ENCODE measurements around the gene SHOC2.

DNA sequence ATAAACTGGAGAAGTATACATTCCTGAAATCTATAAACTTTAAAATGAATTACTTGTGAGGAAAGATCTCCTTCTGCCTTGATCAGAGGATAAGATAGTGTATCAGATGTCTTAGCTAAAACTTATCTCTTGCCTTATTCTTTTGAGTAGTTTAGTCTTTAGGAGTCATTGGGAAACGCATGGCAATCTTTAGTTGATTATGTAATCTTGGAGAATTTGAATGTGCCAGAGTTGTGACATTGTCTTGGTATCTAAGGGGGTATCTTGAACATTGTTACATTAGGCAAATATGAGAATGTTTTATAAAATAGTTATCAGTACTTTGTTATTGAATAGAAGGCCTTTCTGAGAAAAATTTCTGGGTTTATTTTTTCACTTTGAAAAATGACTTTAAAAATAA is 95.8 kb downstream of the SHOC2 start:
- TF ChIP-seq, protein P1, sequence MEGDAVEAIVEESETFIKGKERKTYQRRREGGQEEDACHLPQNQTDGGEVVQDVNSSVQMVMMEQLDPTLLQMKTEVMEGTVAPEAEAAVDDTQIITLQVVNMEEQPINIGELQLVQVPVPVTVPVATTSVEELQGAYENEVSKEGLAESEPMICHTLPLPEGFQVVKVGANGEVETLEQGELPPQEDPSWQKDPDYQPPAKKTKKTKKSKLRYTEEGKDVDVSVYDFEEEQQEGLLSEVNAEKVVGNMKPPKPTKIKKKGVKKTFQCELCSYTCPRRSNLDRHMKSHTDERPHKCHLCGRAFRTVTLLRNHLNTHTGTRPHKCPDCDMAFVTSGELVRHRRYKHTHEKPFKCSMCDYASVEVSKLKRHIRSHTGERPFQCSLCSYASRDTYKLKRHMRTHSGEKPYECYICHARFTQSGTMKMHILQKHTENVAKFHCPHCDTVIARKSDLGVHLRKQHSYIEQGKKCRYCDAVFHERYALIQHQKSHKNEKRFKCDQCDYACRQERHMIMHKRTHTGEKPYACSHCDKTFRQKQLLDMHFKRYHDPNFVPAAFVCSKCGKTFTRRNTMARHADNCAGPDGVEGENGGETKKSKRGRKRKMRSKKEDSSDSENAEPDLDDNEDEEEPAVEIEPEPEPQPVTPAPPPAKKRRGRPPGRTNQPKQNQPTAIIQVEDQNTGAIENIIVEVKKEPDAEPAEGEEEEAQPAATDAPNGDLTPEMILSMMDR (IDR thresholded peaks at IDR 0.05): no peak
- TF ChIP-seq, protein P2, sequence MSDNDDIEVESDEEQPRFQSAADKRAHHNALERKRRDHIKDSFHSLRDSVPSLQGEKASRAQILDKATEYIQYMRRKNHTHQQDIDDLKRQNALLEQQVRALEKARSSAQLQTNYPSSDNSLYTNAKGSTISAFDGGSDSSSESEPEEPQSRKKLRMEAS (IDR thresholded peaks at IDR 0.05; ENCODE audit: low read depth): no peak
- no peak for TF ChIP-seq TAF1 (IDR thresholded peaks at IDR 0.05; ENCODE audit: borderline replicate concordance, low read depth, low read length)
- no peak for TF ChIP-seq EZH2phosphoT487 (IDR thresholded peaks at IDR 0.05; ENCODE audit: borderline replicate concordance, low read depth)
- TF ChIP-seq SMC3 (IDR thresholded peaks at IDR 0.05; ENCODE audit: low read depth, low read length): no peak
- TF ChIP-seq JUND (IDR thresholded peaks at IDR 0.05): no peak
- TF ChIP-seq RAD21 (IDR thresholded peaks at IDR 0.05; ENCODE audit: low read length): no peak
- TF ChIP-seq, protein P3, sequence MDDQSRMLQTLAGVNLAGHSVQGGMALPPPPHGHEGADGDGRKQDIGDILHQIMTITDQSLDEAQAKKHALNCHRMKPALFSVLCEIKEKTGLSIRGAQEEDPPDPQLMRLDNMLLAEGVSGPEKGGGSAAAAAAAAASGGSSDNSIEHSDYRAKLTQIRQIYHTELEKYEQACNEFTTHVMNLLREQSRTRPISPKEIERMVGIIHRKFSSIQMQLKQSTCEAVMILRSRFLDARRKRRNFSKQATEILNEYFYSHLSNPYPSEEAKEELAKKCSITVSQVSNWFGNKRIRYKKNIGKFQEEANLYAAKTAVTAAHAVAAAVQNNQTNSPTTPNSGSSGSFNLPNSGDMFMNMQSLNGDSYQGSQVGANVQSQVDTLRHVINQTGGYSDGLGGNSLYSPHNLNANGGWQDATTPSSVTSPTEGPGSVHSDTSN (IDR thresholded peaks at IDR 0.05): no peak

Measured in SK-N-SH (cell line).